GM23338 (cell line): ENCODE results near the gene UBE3C. TPM values are rescaled to one million over a fixed set of nuclear protein-coding genes. Genes with fewer than 3 reads are reported as not detected.
A peak's percentile ranks its signal among the peaks of the same experiment; 100 is the strongest.

Source experiments
- ATAC-seq: fragments of 200-7000 bp; cut with Tn5 transposase; 3 replicates; pipeline ENCODE4 v1.9.1; 2020
- DNase-seq: peaks from one replicate; pipeline ENCODE4 v3.0.0-alpha.2; 2015; ENCODE audit warnings: low spot score
- H2AFZ ChIP-seq: fragments of 200-600 bp; sonication (generic); 2 replicates; pipeline ENCODE4 v1.8.0; 2016; ENCODE audit warnings: antibody characterized with exemption, mild to moderate bottlenecking, moderate library complexity
- H3F3A ChIP-seq: fragments of 200-600 bp; sonication (generic); replicated peaks from 2 replicates; pipeline ENCODE4 v1.8.0; 2017; ENCODE audit warnings: antibody characterized with exemption, mixed run types, low read depth
- H3K27ac ChIP-seq: fragments of 200-600 bp; sonication (generic); 2 replicates; pipeline ENCODE4 v1.6.1; 2016; ENCODE audit warnings: low read depth
- H3K27me3 ChIP-seq: fragments of 200-600 bp; sonication (generic); 2 replicates; pipeline ENCODE4 v1.8.0; 2016; ENCODE audit warnings: mild to moderate bottlenecking, mixed run types, moderate library complexity; ENCODE audit not compliant: insufficient read depth
- H3K36me3 ChIP-seq: fragments of 200-600 bp; sonication (generic); 2 replicates; pipeline ENCODE4 v1.8.0; 2016; ENCODE audit warnings: mild to moderate bottlenecking; ENCODE audit not compliant: insufficient read depth
- H3K4me1 ChIP-seq: fragments of 200-600 bp; sonication (generic); 2 replicates; pipeline ENCODE4 v1.8.0; 2016; ENCODE audit warnings: mild to moderate bottlenecking, moderate library complexity; ENCODE audit not compliant: insufficient read depth
- H3K4me2 ChIP-seq: fragments of 200-600 bp; sonication (generic); 2 replicates; pipeline ENCODE4 v1.7.1; 2017; ENCODE audit warnings: mixed run types
- H3K4me3 ChIP-seq: fragments of 200-600 bp; sonication (generic); 2 replicates; pipeline ENCODE4 v1.6.1; 2016; ENCODE audit warnings: mixed run types
- H3K79me2 ChIP-seq: fragments of 200-600 bp; sonication (generic); replicated peaks from 2 replicates; pipeline ENCODE4 v1.8.0; 2017; ENCODE audit warnings: mild to moderate bottlenecking; ENCODE audit not compliant: insufficient read depth
- H3K9me2 ChIP-seq: fragments of 200-600 bp; sonication (generic); 2 replicates; pipeline ENCODE4 v1.8.0; 2017; ENCODE audit not compliant: insufficient read depth
- H4K20me1 ChIP-seq: fragments of 200-600 bp; sonication (generic); replicated peaks from 2 replicates; pipeline ENCODE4 v1.8.0; 2017; ENCODE audit warnings: mild to moderate bottlenecking; ENCODE audit not compliant: insufficient read depth
- H3K27ac Mint-ChIP-seq: 2 replicates; pipeline ENCODE4 v1.8.0; 2020; ENCODE audit warnings: inconsistent platforms, mild to moderate bottlenecking, moderate library complexity, mixed read lengths
- H3K27me3 Mint-ChIP-seq: 3 replicates; pipeline ENCODE4 v1.8.0; 2022; ENCODE audit warnings: low read depth, mild to moderate bottlenecking, moderate library complexity, mixed read lengths, inconsistent platforms; ENCODE audit not compliant: insufficient read depth, poor library complexity
- H3K36me3 Mint-ChIP-seq: 3 replicates; pipeline ENCODE4 v1.8.0; 2021; ENCODE audit warnings: low read depth, mild to moderate bottlenecking, inconsistent platforms, moderate library complexity, mixed read lengths
- H3K4me1 Mint-ChIP-seq: 3 replicates; pipeline ENCODE4 v1.8.0; 2020; ENCODE audit warnings: mild to moderate bottlenecking, inconsistent platforms, mixed read lengths
- H3K4me3 Mint-ChIP-seq: 3 replicates; pipeline ENCODE4 v1.8.0; 2021; ENCODE audit warnings: moderate library complexity, mild to moderate bottlenecking, inconsistent platforms, mixed read lengths
- H3K9me3 Mint-ChIP-seq: 3 replicates; pipeline ENCODE4 v1.8.0; 2020; ENCODE audit warnings: moderate library complexity, mild to moderate bottlenecking, inconsistent platforms, mixed read lengths
- CREB1 ChIP-seq: fragments of 250-450 bp; sonication (Bioruptor Pico); IDR thresholded peaks from 2 replicates; pipeline ENCODE4 v1.5.0; 2020; ENCODE audit warnings: low read depth, mild to moderate bottlenecking, moderate library complexity
- EZH2 ChIP-seq: fragments of 200-600 bp; sonication (generic); IDR thresholded peaks from one replicate; pipeline ENCODE4 v1.8.0; 2017; ENCODE audit warnings: antibody characterized with exemption, mild to moderate bottlenecking, low read depth; ENCODE audit not compliant: unreplicated experiment
- EZH2phosphoT487 ChIP-seq: fragments of 200-600 bp; sonication (generic); IDR thresholded peaks from one replicate; pipeline ENCODE4 v1.8.1; 2018; ENCODE audit warnings: antibody characterized with exemption; ENCODE audit not compliant: unreplicated experiment
- JUNB ChIP-seq: IDR thresholded peaks from one replicate; pipeline ENCODE4 v1.6.1; 2016; ENCODE audit warnings: antibody characterized with exemption; ENCODE audit not compliant: unreplicated experiment
- NANOG ChIP-seq: IDR thresholded peaks from 2 replicates; pipeline ENCODE4 v1.6.1; 2016; ENCODE audit warnings: antibody characterized with exemption, borderline replicate concordance
- ZNF114 ChIP-seq: fragments of 250-450 bp; sonication (Bioruptor Pico); IDR thresholded peaks from 2 replicates; pipeline ENCODE4 v1.5.0; 2020; ENCODE audit warnings: mild to moderate bottlenecking, moderate library complexity
- ZNF331 ChIP-seq: fragments of 250-450 bp; sonication (Bioruptor Pico); IDR thresholded peaks from 2 replicates; pipeline ENCODE4 v1.5.0; 2020; ENCODE audit warnings: low read depth, mild to moderate bottlenecking, moderate library complexity
- polyA plus RNA-seq: library from polyadenylated mRNA; unstranded; fragments of >200 nt; fragmentation: Nextera tagmentation; extraction: Ambion mirVana; gene quantifications from 2 replicates; pipeline ENCODE4 v1.2.1, GENCODE V29; 2016
- total RNA-seq: library from RNA; depleted of rRNA; stranded (reverse); fragments of >200 nt; shearing (Covaris generic); gene quantifications from 2 replicates; pipeline ENCODE4 v1.2.3, GENCODE V29; 2014
- TF ChIP-seq, protein P1 (sequence below), 2 experiments: fragments of 200-600 bp in 1 of 2; sonication (generic) in 1 of 2; conservative IDR thresholded peaks; 2 replicates each; pipeline versions ENCODE4 v1.5.1 to v1.6.1; 2016 to 2017; ENCODE audit warnings: antibody characterized with exemption in 2 of 2, low read depth in 2 of 2, mild to moderate bottlenecking in 2 of 2, moderate library complexity in 1 of 2
- TF ChIP-seq, protein P2 (sequence below): fragments of 250-450 bp; sonication (Bioruptor Pico); IDR thresholded peaks from 2 replicates; pipeline ENCODE4 v1.5.0; 2020; ENCODE audit warnings: mild to moderate bottlenecking, moderate library complexity
- TF ChIP-seq, protein P3 (sequence below): IDR thresholded peaks from one replicate; pipeline ENCODE4 v1.6.1; 2018; ENCODE audit warnings: antibody characterized with exemption; ENCODE audit not compliant: unreplicated experiment

Gene UBE3C
- total and polyA plus RNA-seq, 2 experiments from 2014 or later: 16.8 to 76.9 TPM

DNA sequence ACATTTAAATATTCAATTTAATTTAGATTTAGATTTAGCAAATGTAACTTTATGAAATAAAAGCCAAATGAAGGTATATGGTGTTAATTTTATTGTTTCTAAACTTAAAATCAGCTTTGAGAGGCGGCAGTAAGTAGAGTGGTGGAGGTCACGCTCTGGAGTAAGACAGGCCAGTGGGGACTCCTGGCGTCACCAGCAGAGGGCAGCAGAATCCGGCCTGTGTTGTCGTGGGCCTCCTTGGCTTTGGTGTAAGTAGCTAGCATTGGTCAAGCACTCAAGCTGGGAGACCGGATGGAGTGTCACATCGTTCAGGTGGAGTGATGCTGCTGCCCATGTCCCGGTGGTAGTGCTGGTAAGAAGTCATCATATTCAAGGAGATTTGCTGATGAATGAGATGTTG is 99.4 kb downstream of the UBE3C start (continued):
- TF ChIP-seq, protein P1, sequence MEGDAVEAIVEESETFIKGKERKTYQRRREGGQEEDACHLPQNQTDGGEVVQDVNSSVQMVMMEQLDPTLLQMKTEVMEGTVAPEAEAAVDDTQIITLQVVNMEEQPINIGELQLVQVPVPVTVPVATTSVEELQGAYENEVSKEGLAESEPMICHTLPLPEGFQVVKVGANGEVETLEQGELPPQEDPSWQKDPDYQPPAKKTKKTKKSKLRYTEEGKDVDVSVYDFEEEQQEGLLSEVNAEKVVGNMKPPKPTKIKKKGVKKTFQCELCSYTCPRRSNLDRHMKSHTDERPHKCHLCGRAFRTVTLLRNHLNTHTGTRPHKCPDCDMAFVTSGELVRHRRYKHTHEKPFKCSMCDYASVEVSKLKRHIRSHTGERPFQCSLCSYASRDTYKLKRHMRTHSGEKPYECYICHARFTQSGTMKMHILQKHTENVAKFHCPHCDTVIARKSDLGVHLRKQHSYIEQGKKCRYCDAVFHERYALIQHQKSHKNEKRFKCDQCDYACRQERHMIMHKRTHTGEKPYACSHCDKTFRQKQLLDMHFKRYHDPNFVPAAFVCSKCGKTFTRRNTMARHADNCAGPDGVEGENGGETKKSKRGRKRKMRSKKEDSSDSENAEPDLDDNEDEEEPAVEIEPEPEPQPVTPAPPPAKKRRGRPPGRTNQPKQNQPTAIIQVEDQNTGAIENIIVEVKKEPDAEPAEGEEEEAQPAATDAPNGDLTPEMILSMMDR (conservative IDR thresholded peaks at IDR 0.05; ENCODE audit: low read depth in 2 of 2): peak; percentile 54 to 71

DNA sequence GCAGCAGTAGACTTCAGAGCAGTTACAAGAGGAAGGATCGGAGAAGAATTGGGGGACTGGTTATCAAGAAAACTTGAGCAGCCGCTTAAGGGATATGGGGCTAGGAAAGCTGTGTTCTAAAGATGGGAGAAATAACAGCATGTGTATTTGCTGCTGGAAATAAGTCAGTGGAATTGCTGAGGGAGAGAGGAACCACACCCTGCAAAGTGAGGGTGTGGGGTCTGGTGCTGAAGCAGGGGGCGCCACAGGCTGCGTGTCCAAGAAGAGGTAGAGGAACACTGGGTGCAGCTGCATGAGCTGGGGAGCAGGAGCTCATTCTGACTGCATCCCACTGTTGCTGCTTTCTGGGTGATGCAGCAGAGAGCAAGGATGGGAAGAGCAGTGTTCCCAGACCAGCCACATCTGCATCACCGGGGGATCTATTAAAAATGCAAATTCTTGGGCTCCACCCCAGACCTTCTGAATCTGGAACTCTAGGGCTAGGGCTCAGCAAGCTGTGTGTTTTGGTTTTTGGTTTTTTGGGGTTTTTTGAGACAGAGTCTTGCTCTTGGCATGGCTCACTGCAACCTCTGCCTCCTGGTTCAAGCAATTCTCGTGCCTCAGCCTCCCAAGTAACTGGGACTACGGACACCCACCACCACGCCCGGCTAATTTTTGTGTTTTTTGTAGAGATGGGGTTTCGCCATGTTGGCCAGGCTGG is 101.0 kb downstream of the UBE3C start:
- Histone ChIP-seq H3K4me3 (no peak overlapping the region), H4K20me1 (peaks cover 16% of the 10 kb centered on the region; the same call in 1 of the 2 replicates), H3F3A (peaks cover 32% of the 10 kb centered on the region), H3K27me3 (no peaks in the 10 kb centered on the region), H3K79me2 (no peaks in the 10 kb centered on the region), H3K9me2 (no peaks in the 10 kb centered on the region), H3K4me2 (no peak overlapping the region), H3K36me3 (no peaks in the 10 kb centered on the region; the same call in 1 of the 2 replicates), H3K4me1 (no peaks in the 10 kb centered on the region), H2AFZ (no peak overlapping the region), H3K27ac (no peak overlapping the region; the same call in 1 of the 2 replicates)
- DNase-seq (peak; percentile 19), ATAC-seq (peak; percentile 24)
- H3K36me3 Mint-ChIP-seq: peaks cover 47% of the 10 kb centered on the region
- H3K4me1 Mint-ChIP-seq: peaks cover 6% of the 10 kb centered on the region; the same call in 1 of the 3 replicates
- no peaks in the 10 kb centered on the region; the same call in 2 of the 3 replicates for H3K9me3 Mint-ChIP-seq
- peaks cover 9% of the 10 kb centered on the region for H3K27me3 Mint-ChIP-seq
- H3K27ac Mint-ChIP-seq: no peak overlapping the region
- H3K4me3 Mint-ChIP-seq: no peak overlapping the region
- TF ChIP-seq CREB1 (CRISPR knock-in tag) (no peak), NANOG (no peak), EZH2phosphoT487 (no peak), JUNB (no peak), ZNF114 (CRISPR knock-in tag) (no peak), EZH2 (no peak), ZNF331 (CRISPR knock-in tag) (peak; percentile 99)
- TF ChIP-seq, protein P2, sequence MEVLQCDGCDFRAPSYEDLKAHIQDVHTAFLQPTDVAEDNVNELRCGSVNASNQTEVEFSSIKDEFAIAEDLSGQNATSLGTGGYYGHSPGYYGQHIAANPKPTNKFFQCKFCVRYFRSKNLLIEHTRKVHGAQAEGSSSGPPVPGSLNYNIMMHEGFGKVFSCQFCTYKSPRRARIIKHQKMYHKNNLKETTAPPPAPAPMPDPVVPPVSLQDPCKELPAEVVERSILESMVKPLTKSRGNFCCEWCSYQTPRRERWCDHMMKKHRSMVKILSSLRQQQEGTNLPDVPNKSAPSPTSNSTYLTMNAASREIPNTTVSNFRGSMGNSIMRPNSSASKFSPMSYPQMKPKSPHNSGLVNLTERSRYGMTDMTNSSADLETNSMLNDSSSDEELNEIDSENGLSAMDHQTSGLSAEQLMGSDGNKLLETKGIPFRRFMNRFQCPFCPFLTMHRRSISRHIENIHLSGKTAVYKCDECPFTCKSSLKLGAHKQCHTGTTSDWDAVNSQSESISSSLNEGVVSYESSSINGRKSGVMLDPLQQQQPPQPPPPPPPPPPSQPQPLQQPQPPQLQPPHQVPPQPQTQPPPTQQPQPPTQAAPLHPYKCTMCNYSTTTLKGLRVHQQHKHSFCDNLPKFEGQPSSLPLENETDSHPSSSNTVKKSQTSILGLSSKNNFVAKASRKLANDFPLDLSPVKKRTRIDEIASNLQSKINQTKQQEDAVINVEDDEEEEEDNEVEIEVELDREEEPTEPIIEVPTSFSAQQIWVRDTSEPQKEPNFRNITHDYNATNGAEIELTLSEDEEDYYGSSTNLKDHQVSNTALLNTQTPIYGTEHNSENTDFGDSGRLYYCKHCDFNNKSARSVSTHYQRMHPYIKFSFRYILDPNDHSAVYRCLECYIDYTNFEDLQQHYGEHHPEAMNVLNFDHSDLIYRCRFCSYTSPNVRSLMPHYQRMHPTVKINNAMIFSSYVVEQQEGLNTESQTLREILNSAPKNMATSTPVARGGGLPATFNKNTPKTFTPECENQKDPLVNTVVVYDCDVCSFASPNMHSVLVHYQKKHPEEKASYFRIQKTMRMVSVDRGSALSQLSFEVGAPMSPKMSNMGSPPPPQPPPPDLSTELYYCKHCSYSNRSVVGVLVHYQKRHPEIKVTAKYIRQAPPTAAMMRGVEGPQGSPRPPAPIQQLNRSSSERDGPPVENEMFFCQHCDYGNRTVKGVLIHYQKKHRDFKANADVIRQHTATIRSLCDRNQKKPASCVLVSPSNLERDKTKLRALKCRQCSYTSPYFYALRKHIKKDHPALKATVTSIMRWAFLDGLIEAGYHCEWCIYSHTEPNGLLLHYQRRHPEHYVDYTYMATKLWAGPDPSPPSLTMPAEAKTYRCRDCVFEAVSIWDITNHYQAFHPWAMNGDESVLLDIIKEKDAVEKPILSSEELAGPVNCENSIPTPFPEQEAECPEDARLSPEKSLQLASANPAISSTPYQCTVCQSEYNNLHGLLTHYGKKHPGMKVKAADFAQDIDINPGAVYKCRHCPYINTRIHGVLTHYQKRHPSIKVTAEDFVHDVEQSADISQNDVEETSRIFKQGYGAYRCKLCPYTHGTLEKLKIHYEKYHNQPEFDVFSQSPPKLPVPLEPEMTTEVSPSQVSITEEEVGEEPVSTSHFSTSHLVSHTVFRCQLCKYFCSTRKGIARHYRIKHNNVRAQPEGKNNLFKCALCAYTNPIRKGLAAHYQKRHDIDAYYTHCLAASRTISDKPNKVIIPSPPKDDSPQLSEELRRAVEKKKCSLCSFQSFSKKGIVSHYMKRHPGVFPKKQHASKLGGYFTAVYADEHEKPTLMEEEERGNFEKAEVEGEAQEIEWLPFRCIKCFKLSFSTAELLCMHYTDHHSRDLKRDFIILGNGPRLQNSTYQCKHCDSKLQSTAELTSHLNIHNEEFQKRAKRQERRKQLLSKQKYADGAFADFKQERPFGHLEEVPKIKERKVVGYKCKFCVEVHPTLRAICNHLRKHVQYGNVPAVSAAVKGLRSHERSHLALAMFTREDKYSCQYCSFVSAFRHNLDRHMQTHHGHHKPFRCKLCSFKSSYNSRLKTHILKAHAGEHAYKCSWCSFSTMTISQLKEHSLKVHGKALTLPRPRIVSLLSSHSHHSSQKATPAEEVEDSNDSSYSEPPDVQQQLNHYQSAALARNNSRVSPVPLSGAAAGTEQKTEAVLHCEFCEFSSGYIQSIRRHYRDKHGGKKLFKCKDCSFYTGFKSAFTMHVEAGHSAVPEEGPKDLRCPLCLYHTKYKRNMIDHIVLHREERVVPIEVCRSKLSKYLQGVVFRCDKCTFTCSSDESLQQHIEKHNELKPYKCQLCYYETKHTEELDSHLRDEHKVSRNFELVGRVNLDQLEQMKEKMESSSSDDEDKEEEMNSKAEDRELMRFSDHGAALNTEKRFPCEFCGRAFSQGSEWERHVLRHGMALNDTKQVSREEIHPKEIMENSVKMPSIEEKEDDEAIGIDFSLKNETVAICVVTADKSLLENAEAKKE (CRISPR knock-in tag): no peak
- TF ChIP-seq, protein P1 (conservative IDR thresholded peaks at IDR 0.05; ENCODE audit: low read depth in 2 of 2): peak; percentile 16 to 31; a peak in 2 of 4 replicates
- TF ChIP-seq, protein P3, sequence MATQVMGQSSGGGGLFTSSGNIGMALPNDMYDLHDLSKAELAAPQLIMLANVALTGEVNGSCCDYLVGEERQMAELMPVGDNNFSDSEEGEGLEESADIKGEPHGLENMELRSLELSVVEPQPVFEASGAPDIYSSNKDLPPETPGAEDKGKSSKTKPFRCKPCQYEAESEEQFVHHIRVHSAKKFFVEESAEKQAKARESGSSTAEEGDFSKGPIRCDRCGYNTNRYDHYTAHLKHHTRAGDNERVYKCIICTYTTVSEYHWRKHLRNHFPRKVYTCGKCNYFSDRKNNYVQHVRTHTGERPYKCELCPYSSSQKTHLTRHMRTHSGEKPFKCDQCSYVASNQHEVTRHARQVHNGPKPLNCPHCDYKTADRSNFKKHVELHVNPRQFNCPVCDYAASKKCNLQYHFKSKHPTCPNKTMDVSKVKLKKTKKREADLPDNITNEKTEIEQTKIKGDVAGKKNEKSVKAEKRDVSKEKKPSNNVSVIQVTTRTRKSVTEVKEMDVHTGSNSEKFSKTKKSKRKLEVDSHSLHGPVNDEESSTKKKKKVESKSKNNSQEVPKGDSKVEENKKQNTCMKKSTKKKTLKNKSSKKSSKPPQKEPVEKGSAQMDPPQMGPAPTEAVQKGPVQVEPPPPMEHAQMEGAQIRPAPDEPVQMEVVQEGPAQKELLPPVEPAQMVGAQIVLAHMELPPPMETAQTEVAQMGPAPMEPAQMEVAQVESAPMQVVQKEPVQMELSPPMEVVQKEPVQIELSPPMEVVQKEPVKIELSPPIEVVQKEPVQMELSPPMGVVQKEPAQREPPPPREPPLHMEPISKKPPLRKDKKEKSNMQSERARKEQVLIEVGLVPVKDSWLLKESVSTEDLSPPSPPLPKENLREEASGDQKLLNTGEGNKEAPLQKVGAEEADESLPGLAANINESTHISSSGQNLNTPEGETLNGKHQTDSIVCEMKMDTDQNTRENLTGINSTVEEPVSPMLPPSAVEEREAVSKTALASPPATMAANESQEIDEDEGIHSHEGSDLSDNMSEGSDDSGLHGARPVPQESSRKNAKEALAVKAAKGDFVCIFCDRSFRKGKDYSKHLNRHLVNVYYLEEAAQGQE: no peak
